Esophagus squamous epithelium (tissue), 4 donors: Measurements from ENCODE around the gene TNFAIP3.

ENCODE experiments used
- CTCF ChIP-seq, 6 experiments: fragments of 450-650 bp in 4 of 6; fragments of 200-600 bp in 2 of 6; sonication (generic) in 2 of 6; IDR thresholded peaks; one replicate each; pipeline ENCODE4 v1.5.1; 2016 to 2019; ENCODE audit warnings: antibody characterized with exemption in 6 of 6, mild to moderate bottlenecking in 4 of 6, moderate library complexity in 4 of 6
- POLR2A ChIP-seq, 4 donors: fragments of 450-650 bp; IDR thresholded peaks; one replicate each; pipeline ENCODE4 v1.6.1; 2017; ENCODE audit warnings: antibody characterized with exemption in 4 of 4, mild to moderate bottlenecking in 4 of 4, moderate library complexity in 3 of 4

GRCh38 chr6:137927777-137928218, 60.7 kb downstream of the TNFAIP3 start:
- TF ChIP-seq CTCF (IDR thresholded peaks at IDR 0.05), result no peak
- TF ChIP-seq POLR2A (IDR thresholded peaks at IDR 0.05), result no peak
